Measurements from ENCODE around the gene GPR160. TPM values are rescaled to one million over a fixed set of nuclear protein-coding genes. Genes with fewer than 3 reads are reported as not detected.

GPR160 gene
- total and polyA plus RNA-seq, 10 of the 15 experiments (the other 5 are each of a cell fraction or from before 2014, with no cell fraction given) = 1.2 to 57.7 (median 30.9) TPM

- TF ChIP-seq SREBF2 (IDR thresholded peaks at IDR 0.05; ENCODE audit: low read length) = no peak
- TF ChIP-seq FOS (IDR thresholded peaks at IDR 0.05; ENCODE audit: borderline replicate concordance, extremely low read depth, insufficient read length) = no peak
- TF ChIP-seq RUNX3 (IDR thresholded peaks at IDR 0.05; ENCODE audit: low read length) = peak; percentile 99
- TF ChIP-seq, protein P1, sequence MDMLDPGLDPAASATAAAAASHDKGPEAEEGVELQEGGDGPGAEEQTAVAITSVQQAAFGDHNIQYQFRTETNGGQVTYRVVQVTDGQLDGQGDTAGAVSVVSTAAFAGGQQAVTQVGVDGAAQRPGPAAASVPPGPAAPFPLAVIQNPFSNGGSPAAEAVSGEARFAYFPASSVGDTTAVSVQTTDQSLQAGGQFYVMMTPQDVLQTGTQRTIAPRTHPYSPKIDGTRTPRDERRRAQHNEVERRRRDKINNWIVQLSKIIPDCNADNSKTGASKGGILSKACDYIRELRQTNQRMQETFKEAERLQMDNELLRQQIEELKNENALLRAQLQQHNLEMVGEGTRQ (IDR thresholded peaks at IDR 0.05; ENCODE audit: borderline replicate concordance, low read depth, low read length) = no peak
- 0 out of 4 replicates have a peak, but pooled peaks of 1 of the 2 experiments have one; percentile 10 for TF ChIP-seq ETV6 (conservative IDR thresholded peaks at IDR 0.05 in 1 of 2, IDR thresholded peaks at IDR 0.05 in 1 of 2; ENCODE audit: borderline replicate concordance in 1 of 2, low read depth in 1 of 2)
- 0 out of 2 replicates have a peak, but pooled peaks have one; percentile 43 for TF ChIP-seq ZBED1 (IDR thresholded peaks at IDR 0.05; ENCODE audit: borderline replicate concordance)
- 0 out of 2 replicates have a peak, but pooled peaks have one; percentile 21 for TF ChIP-seq CHD2 (IDR thresholded peaks at IDR 0.05; ENCODE audit: borderline replicate concordance, low read depth, low read length)
- TF ChIP-seq MEF2B (IDR thresholded peaks at IDR 0.05; ENCODE audit: partially characterized antibody, poor library complexity, severe bottlenecking) = peak; percentile 74
- TF ChIP-seq MYC (IDR thresholded peaks at IDR 0.05; ENCODE audit: insufficient read depth, insufficient read length, insufficient replicate concordance, low read length, severe bottlenecking) = no peak
- TF ChIP-seq IKZF1 (conservative IDR thresholded peaks at IDR 0.05) = peak; percentile 83
- no peak for TF ChIP-seq POLR2AphosphoS2 (IDR thresholded peaks at IDR 0.05; ENCODE audit: low read depth, low read length)
- TF ChIP-seq EGR1 (IDR thresholded peaks at IDR 0.05; ENCODE audit: borderline replicate concordance in 1 of 2, low read depth in 2 of 2, low read length in 2 of 2) = no peak
- no peak for TF ChIP-seq RB1 (IDR thresholded peaks at IDR 0.05; ENCODE audit: borderline replicate concordance)
- TF ChIP-seq ZZZ3 (IDR thresholded peaks at IDR 0.05; ENCODE audit: control insufficient read depth, insufficient read length, low read depth) = no peak
- TF ChIP-seq MTA3 (IDR thresholded peaks at IDR 0.05; ENCODE audit: borderline replicate concordance, low read length) = peak; percentile 95; the same call in 1 of the 2 replicates
- no peak for TF ChIP-seq ZNF592 (IDR thresholded peaks at IDR 0.05)
- TF ChIP-seq CUX1 (IDR thresholded peaks at IDR 0.05; ENCODE audit: insufficient replicate concordance, low read depth, low read length) = peak; percentile 9
- 0 out of 2 replicates have a peak, but pooled peaks have one; percentile 20 for TF ChIP-seq IRF4 (IDR thresholded peaks at IDR 0.05; ENCODE audit: low read depth, low read length)
- peak; percentile 71; the same call in 1 of the 2 replicates for TF ChIP-seq CBX5 (IDR thresholded peaks at IDR 0.05; ENCODE audit: low read depth)
These were observed 90.6 kb downstream of the GPR160 start (continued) for GRCh38 chr3:170128259-170128976.
